Endothelial cell of umbilical vein (primary cell): ENCODE measurements around the gene IRF5. TPM values are rescaled to one million over a fixed set of nuclear protein-coding genes. Genes with fewer than 3 reads are reported as not detected.

ENCODE experiments used
- BruUV-seq: library from RNA; stranded (reverse); fragments of 400-500 nt; replicated peaks from 2 replicates; lab custom pipeline; 2021; lab: Mats Ljungman, UMichigan
- CTCF ChIA-PET: fragments of 300-600, 350-600 bp; sonication (Branson Sonifier 250); formaldehyde crosslinking; loops from one replicate; lab custom pipeline; 2021; ENCODE audit warnings: antibody characterized with exemption, inconsistent platforms; lab: Charles Lee
- POLR2A ChIA-PET: fragments of 300-600, 350-600 bp; sonication (Branson Sonifier 250); formaldehyde crosslinking; loops from one replicate; lab custom pipeline; 2021; ENCODE audit warnings: antibody characterized with exemption, inconsistent platforms; lab: Charles Lee
- DNase-seq: peaks from one replicate; pipeline ENCODE4 v3.0.0-alpha.2; 2011; ENCODE audit warnings: low read depth, low spot score
- FAIRE-seq: peaks from 2 replicates; lab custom pipeline; 2011; peaks lifted over from hg19 to GRCh38; lab: Jason Lieb, UNC
- H2AFZ ChIP-seq: 2 replicates; pipeline ENCODE4 v1.6.0; 2012; ENCODE audit warnings: low read depth, low read length, control low read depth, inconsistent platforms
- H3K27ac ChIP-seq: 2 replicates; pipeline ENCODE4 v1.5.1; 2011; ENCODE audit warnings: low read depth, mild to moderate bottlenecking, control low read depth, low read length, moderate library complexity; ENCODE audit not compliant: insufficient read depth
- H3K27me3 ChIP-seq, 2 experiments: 2 replicates each; pipeline versions ENCODE4 v1.6.0 to v1.6.1; 2011; ENCODE audit warnings: low read length in 2 of 2, mixed read lengths in 1 of 2; ENCODE audit not compliant: control insufficient read depth in 2 of 2, insufficient read depth in 2 of 2
- H3K36me3 ChIP-seq, 2 experiments: 2 replicates in 1 of 2; 3 replicates in 1 of 2; pipeline ENCODE4 v1.5.1; 2011; ENCODE audit warnings: low read length in 2 of 2, mild to moderate bottlenecking in 1 of 2, moderate library complexity in 1 of 2; ENCODE audit not compliant: control insufficient read depth in 2 of 2, insufficient read depth in 2 of 2; ENCODE audit errors: extremely low read depth in 1 of 2
- H3K4me1 ChIP-seq: 3 replicates; pipeline ENCODE4 v1.5.1; 2011; ENCODE audit warnings: mild to moderate bottlenecking, low read length; ENCODE audit not compliant: control insufficient read depth, insufficient read depth; ENCODE audit errors: extremely low read depth
- H3K4me2 ChIP-seq: 2 replicates; pipeline ENCODE4 v1.6.1; 2011; ENCODE audit warnings: low read length, control low read depth, mixed read lengths; ENCODE audit not compliant: insufficient read depth
- H3K4me3 ChIP-seq, 3 experiments: fragments of 200-600 bp in 1 of 3; sonication (generic), shearing (Covaris generic) in 1 of 3; replicated peaks in 1 of 3; 2 replicates each; pipeline ENCODE4 v1.5.1; 2011 to 2016; ENCODE audit warnings: control low read depth in 3 of 3, low read length in 3 of 3, mild to moderate bottlenecking in 2 of 3, inconsistent platforms in 1 of 3, low read depth in 1 of 3, moderate library complexity in 1 of 3; ENCODE audit not compliant: insufficient read depth in 1 of 3
- H3K79me2 ChIP-seq: 2 replicates; pipeline ENCODE4 v1.6.0; 2012; ENCODE audit warnings: low read length, inconsistent platforms; ENCODE audit not compliant: control insufficient read depth, insufficient read depth
- H3K9ac ChIP-seq: replicated peaks from 2 replicates; pipeline ENCODE3; 2011; ENCODE audit warnings: low read length, control low read depth; ENCODE audit not compliant: insufficient read depth; ENCODE audit errors: extremely low read depth
- H3K9me1 ChIP-seq: replicated peaks from 3 replicates; pipeline ENCODE4 v1.6.0; 2011; ENCODE audit warnings: mild to moderate bottlenecking, low read length; ENCODE audit not compliant: control insufficient read depth, insufficient read depth; ENCODE audit errors: extremely low read depth
- H3K9me3 ChIP-seq: replicated peaks from 2 replicates; pipeline ENCODE4 v1.5.1; 2012; ENCODE audit warnings: low read length, inconsistent platforms; ENCODE audit not compliant: control insufficient read depth, insufficient read depth
- H4K20me1 ChIP-seq: replicated peaks from 2 replicates; pipeline ENCODE3; 2011; ENCODE audit warnings: mild to moderate bottlenecking, low read length; ENCODE audit not compliant: control insufficient read depth, insufficient read depth; ENCODE audit errors: extremely low read depth
- EZH2 ChIP-seq: IDR thresholded peaks from 2 replicates; pipeline ENCODE4 v1.6.1; 2012; ENCODE audit warnings: borderline replicate concordance, low read depth, mild to moderate bottlenecking, moderate library complexity, low read length, inconsistent platforms; ENCODE audit not compliant: severe bottlenecking
- GATA2 ChIP-seq: IDR thresholded peaks from 2 replicates; pipeline ENCODE4 v1.7.0; 2011; ENCODE audit warnings: low read depth, mild to moderate bottlenecking, moderate library complexity, mixed read lengths, low read length; ENCODE audit not compliant: insufficient read length, insufficient read depth
- POLR2A ChIP-seq: IDR thresholded peaks from 2 replicates; pipeline ENCODE4 v1.6.1; 2012; ENCODE audit warnings: low read depth, mild to moderate bottlenecking, control low read depth, low read length
- dilution Hi-C: fragments of 300-500 bp; cut with MboI; formaldehyde crosslinking; loops from one replicate; pipeline ENCODE4 v1.15.0; 2019; ENCODE audit warnings: low sequenced_read_pairs; ENCODE audit not compliant: extremely low pct_ligation_motif_present
- intact Hi-C: fragments of 100-400 bp; cut with micrococcal nuclease; formaldehyde crosslinking; loops from one replicate; pipeline ENCODE4 v1.10.0; 2022
- polyA plus RNA-seq, 4 experiments: library from polyadenylated mRNA; depleted of rRNA in 3 of 4; stranded (reverse) in 3 of 4; unstranded in 1 of 4; fragments of >200 nt; gene quantifications; 2 replicates each; pipeline versions ENCODE4 v1.2.1 to v1.2.3, GENCODE V29; 2011 to 2012; ENCODE audit warnings: missing spikeins in 1 of 4
- total RNA-seq: library from RNA; stranded (reverse); gene quantifications from 2 replicates; pipeline ENCODE4 v1.2.3, GENCODE V29; 2021

IRF5 gene
- total and polyA plus RNA-seq, 2 donors (not counting 3 experiments of a cell fraction or from before 2014, with no cell fraction given), result 0.31 to 0.36 TPM

GRCh38 chr7:128915271-128915819 lies 22.4 kb upstream of the IRF5 start:
- no peak for FAIRE-seq
- no peaks in the 10 kb centered on the region for H4K20me1 ChIP-seq
- POLR2A ChIA-PET, result no interaction called here

DNA sequence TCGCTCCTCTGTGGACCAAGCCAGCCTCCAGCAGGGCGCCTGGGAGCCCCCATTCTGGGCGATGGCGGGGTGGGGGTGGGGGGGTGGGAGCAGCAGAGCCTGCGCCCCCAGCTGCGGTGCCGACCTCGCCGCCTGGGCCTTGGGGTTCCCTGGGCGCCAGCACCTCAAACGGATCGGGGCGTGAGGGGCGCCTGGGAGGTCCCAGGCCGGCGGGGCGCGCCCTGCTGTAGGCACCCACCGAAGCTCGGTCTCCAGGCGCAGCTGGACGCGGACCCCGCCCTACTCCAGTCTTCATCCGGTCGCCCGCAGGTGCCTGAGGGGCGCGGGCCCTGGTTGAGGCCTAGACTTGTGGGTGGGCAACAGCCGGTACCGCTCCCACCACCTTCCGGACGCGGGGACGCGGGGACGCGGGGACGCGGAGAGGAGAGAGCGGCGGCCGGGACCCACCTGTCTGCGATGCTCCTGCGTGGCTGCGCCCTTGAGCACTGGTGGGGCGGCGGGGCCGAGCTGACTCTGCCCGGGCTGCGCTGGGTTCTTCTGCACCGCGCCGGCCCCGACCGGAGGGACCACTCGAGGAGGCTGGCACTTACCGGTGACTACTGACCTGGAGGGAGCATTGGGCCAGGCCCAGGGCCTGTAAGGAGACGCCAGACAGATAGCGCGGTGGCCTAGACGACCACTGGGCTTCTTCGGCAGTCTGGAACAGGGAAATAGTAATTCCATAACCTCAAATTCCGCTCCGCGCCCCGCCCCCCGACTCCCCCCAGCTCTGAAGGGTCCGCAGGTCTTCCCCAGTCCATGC lies 21.7 kb upstream of the IRF5 start:
- TF ChIP-seq EZH2, result peak; percentile 89
- TF ChIP-seq GATA2, result no peak
- POLR2A ChIA-PET, result no interaction called here
- H3K79me2 ChIP-seq, result no peaks in the 10 kb centered on the region
- no TSS peak for BruUV-seq
- H3K9me1 ChIP-seq, result no peaks in the 10 kb centered on the region
- dilution Hi-C loops, result no loop called here
- no peaks in the 10 kb centered on the region for H3K9me3 ChIP-seq
- FAIRE-seq (no peak), DNase-seq (no peak)
- CTCF ChIA-PET, result no interaction called here
- no peaks in the 10 kb centered on the region for H3K4me1 ChIP-seq
- no peaks in the 10 kb centered on the region for H4K20me1 ChIP-seq
- H3K27ac ChIP-seq, result no peak overlapping the region
- no peak overlapping the region for H2AFZ ChIP-seq
- no peaks in the 10 kb centered on the region for H3K36me3 ChIP-seq
- intact Hi-C loops, result no loop called here
- H3K27me3 ChIP-seq, result peaks cover 48 to 53% of the 10 kb centered on the region in 2 experiments
- no peak overlapping the region for H3K4me2 ChIP-seq
- H3K9ac ChIP-seq, result no peak overlapping the region
- H3K4me3 ChIP-seq, result no peak overlapping the region

More at GRCh38 chr7:128915271-128915819, 22.4 kb upstream of the IRF5 start:
- no peaks in the 10 kb centered on the region for H3K4me1 ChIP-seq
- intact Hi-C loops (no loop called here), dilution Hi-C loops (no loop called here)
- peak overlapping the region; percentile 11 for H2AFZ ChIP-seq
- no peaks in the 10 kb centered on the region for H3K36me3 ChIP-seq
- peaks cover 48 to 53% of the 10 kb centered on the region in 2 experiments for H3K27me3 ChIP-seq
- H3K4me2 ChIP-seq, result no peak overlapping the region
- DNase-seq, result no peak
- H3K79me2 ChIP-seq, result no peaks in the 10 kb centered on the region
- BruUV-seq, result no TSS peak
- H3K9ac ChIP-seq, result no peak overlapping the region
- no peak overlapping the region for H3K4me3 ChIP-seq
- no peaks in the 10 kb centered on the region for H3K9me3 ChIP-seq
- no peak for TF ChIP-seq POLR2A
- peak; percentile 77 for TF ChIP-seq EZH2
- H3K9me1 ChIP-seq, result no peaks in the 10 kb centered on the region
- H3K27ac ChIP-seq, result no peak overlapping the region
- CTCF ChIA-PET, result no interaction called here
